Fibroblast of mammary gland (primary cell): ENCODE measurements around the gene TSPEAR.

Experiments
- DNase-seq: peaks from one replicate; pipeline ENCODE4 v3.0.0-alpha.2; 2010; ENCODE audit warnings: low read depth
- H3K4me3 ChIP-seq: 2 replicates; pipeline ENCODE4 v1.5.1; 2011; ENCODE audit warnings: low read depth, mild to moderate bottlenecking, low read length, moderate library complexity; ENCODE audit not compliant: control insufficient read depth
- CTCF ChIP-seq: conservative IDR thresholded peaks from 2 replicates; pipeline ENCODE4 v1.5.1; 2011; ENCODE audit warnings: low read depth, low read length, inconsistent platforms; ENCODE audit not compliant: control insufficient read depth, insufficient read depth

Gene TSPEAR

DNA sequence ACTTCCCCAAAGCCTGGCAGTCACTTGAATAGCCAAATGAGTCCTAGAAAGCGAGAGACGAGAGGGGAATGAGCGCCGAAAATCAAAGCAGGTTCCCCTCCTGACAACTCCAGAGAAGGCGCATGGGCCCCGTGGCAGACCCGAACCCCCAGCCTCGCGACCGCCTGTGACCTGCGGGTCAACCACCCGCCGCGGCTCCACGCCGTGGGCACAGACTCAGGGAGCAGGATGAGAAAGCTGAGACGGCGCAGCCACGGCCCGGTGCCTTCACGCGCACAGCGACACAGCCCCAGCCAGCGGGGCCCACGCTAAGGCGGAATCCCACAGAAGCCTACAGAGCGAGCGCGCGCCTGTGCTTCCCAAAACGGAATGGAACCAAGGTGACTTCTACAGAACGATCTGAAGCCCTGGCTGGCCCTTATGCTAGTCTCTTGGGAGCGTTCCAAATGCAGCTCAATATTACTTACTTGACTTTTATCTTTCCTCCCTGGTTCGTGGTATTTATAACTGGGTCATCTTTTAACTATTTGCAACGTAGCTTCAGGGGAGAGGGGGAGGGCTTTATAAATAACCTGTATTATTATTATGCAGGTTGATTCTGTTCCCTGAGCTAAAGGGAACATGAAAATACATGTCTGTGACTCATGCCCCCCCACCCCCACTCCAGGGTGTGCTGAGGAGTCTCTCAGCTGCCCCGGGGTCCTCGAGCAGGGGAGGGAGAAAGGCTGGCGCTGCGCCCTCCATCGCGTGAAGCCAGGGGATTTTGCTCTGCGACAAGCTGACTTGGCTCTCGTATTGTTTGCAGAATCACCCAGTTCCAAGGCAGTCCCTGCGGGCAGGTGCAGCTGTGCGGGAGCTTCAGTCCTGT is 1.7 kb downstream of the TSPEAR start:
- DNase-seq, result no peak
- TF ChIP-seq CTCF, result no peak
- no peak overlapping the region for H3K4me3 ChIP-seq

DNA sequence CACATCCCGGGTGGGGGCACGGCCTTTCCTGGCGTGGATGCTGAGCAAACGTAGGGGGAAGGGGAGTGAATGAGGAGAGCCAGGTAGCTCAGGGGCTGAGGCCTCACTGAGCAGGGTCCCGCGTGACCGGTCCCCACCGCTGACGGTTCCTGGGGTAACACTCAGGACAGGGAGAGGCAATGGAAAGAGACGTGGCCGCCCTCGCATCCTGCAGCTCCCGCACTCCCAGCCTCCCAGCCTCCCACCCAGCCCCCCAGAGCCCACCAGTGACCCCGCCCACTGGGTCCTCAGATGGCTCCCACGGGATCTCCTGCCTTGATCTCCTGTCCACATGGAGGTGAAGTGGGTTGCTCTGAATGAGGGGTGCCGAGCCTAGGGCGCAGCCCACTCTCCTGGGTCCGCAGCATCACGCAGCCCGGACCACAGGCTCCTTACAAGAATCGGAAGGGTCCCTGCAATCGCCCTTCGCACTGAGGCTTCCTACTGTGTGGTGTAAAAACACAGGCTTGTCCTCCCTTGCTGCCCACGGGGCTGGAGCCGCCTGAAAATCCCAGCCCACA is 2.4 kb downstream of the TSPEAR start:
- no peak for DNase-seq
- no peak for TF ChIP-seq CTCF
- no peak overlapping the region for H3K4me3 ChIP-seq

- H3K4me3 ChIP-seq, result no peak overlapping the region
- DNase-seq, result no peak
- TF ChIP-seq CTCF, result no peak
Observed at GRCh38 chr21:44708213-44708865, 3.0 kb downstream of the TSPEAR start.

DNA sequence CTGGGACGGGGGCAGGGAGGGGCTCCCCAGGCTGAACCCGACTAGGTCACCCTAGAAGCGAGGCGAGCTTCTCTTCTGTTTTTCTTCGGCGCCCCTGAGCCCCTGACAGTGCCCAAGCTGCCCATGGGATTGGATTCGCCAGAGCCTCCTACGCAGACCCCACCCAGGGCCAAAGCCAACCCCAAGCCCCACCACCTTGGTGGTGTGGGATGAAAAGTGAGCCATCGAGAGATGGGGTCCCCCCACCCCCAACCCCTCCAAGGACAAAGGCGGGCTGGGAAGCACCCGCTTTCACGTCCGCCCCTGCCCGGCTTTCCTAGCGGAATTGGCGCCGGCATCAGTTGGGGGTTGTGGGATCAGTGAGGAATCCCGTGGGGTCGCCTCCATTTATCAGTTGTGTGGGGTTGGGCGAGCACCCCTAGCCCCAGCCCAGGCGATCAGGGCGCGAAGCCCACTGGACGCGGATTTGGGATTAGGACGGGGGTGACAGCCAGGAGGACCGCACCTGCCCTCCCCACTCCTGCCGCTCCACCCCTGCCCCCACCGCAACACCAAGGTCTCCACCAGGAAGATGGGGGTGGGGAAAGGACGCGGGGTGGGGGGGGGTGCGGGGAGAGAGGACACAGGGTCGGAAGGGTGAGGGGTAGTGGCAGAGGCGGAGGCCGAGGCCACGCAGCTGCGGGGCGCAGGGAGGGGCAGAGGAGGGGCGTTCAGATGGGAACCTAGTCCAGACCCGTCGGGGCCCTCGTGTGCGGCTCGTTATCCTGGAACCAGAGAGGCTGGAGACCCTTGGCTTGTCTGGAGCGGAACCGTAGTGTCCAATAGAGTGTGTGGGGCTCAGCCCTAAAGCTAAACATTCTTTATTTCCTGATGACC is 4.4 kb downstream of the TSPEAR start:
- TF ChIP-seq CTCF, result no peak
- H3K4me3 ChIP-seq, result no peak overlapping the region
- no peak for DNase-seq

GRCh38 chr21:44706026-44706705 is 5.2 kb downstream of the TSPEAR start:
- no peak for TF ChIP-seq CTCF
- DNase-seq, result no peak
- no peak overlapping the region for H3K4me3 ChIP-seq

- no peak for TF ChIP-seq CTCF
- DNase-seq, result no peak
Observed at GRCh38 chr21:44704636-44705001, 6.8 kb downstream of the TSPEAR start.

More at GRCh38 chr21:44704636-44705001, 6.8 kb downstream of the TSPEAR start:
- H3K4me3 ChIP-seq, result no peak overlapping the region
